OCI-LY7 (cell line): ENCODE measurements around the gene LRFN2. TPM values are rescaled to one million over a fixed set of nuclear protein-coding genes. Genes with fewer than 3 reads are reported as not detected.

Source experiments
- BruUV-seq: library from RNA; stranded (reverse); fragments of 400-500 nt; replicated peaks from 2 replicates; lab custom pipeline; 2021; lab: Mats Ljungman, UMichigan
- CTCF ChIA-PET: fragments of 300-600 bp; sonication (Branson Sonifier 250); formaldehyde crosslinking; loops from one replicate; lab custom pipeline; 2022; ENCODE audit warnings: antibody characterized with exemption; ENCODE audit not compliant: unreplicated experiment; lab: Charles Lee
- POLR2A ChIA-PET: fragments of 300-600 bp; sonication (Branson Sonifier 250); formaldehyde crosslinking; loops from one replicate; lab custom pipeline; 2022; ENCODE audit warnings: antibody characterized with exemption; lab: Charles Lee
- DNase-seq: peaks from one replicate; pipeline ENCODE4 v3.0.0-alpha.2; 2015; ENCODE audit warnings: low spot score
- H2AFZ ChIP-seq: fragments of 200-600 bp; sonication (generic), shearing (Covaris generic); 2 replicates; pipeline ENCODE4 v1.6.1; 2014; ENCODE audit warnings: mild to moderate bottlenecking, antibody characterized with exemption, low read length, moderate library complexity
- H3K27ac ChIP-seq: fragments of 200-600 bp; sonication (generic); 2 replicates; pipeline ENCODE4 v1.5.1; 2014; ENCODE audit warnings: mixed run types, low read depth, mild to moderate bottlenecking, moderate library complexity, low read length, inconsistent platforms; ENCODE audit not compliant: poor library complexity, severe bottlenecking
- H3K36me3 ChIP-seq: fragments of 200-600 bp; sonication (generic); 2 replicates; pipeline ENCODE4 v1.6.1; 2014; ENCODE audit warnings: mild to moderate bottlenecking, antibody characterized with exemption, low read length, moderate library complexity, mixed read lengths; ENCODE audit not compliant: insufficient read depth
- H3K4me1 ChIP-seq: fragments of 200-600 bp; sonication (generic); 2 replicates; pipeline ENCODE4 v1.5.1; 2014; ENCODE audit warnings: mild to moderate bottlenecking, low read length; ENCODE audit not compliant: insufficient read depth, poor library complexity, severe bottlenecking
- H3K4me2 ChIP-seq: fragments of 200-600 bp; sonication (generic); 2 replicates; pipeline ENCODE4 v1.6.1; 2014; ENCODE audit warnings: mild to moderate bottlenecking, low read length
- H3K4me3 ChIP-seq: fragments of 200-600 bp; sonication (generic); 2 replicates; pipeline ENCODE4 v1.5.1; 2014; ENCODE audit warnings: mild to moderate bottlenecking, low read depth, low read length; ENCODE audit not compliant: poor library complexity, severe bottlenecking
- H3K79me2 ChIP-seq: fragments of 200-600 bp; sonication (generic); 2 replicates; pipeline ENCODE4 v1.6.1; 2016; ENCODE audit warnings: low read depth, mild to moderate bottlenecking, low read length, moderate library complexity, mixed read lengths; ENCODE audit not compliant: insufficient read depth
- H3K9me2 ChIP-seq: fragments of 200-600 bp; sonication (generic); 2 replicates; pipeline ENCODE4 v1.6.1; 2016; ENCODE audit warnings: mild to moderate bottlenecking, low read length, mixed read lengths; ENCODE audit not compliant: insufficient read depth
- H3K9me3 ChIP-seq: fragments of 200-600 bp; sonication (generic); 2 replicates; pipeline ENCODE4 v1.6.1; 2014; ENCODE audit warnings: mild to moderate bottlenecking, mixed run types, low read length, mixed read lengths
- H4K20me1 ChIP-seq: fragments of 200-600 bp; sonication (generic); 2 replicates; pipeline ENCODE4 v1.6.1; 2014; ENCODE audit warnings: mild to moderate bottlenecking, antibody characterized with exemption, low read length, moderate library complexity, mixed read lengths; ENCODE audit not compliant: insufficient read depth
- CTCF ChIP-seq: fragments of 200-600 bp; sonication (generic); conservative IDR thresholded peaks from 2 replicates; pipeline ENCODE4 v1.5.1; 2014; ENCODE audit warnings: mild to moderate bottlenecking, antibody characterized with exemption, low read length, moderate library complexity, mixed read lengths
- EZH2phosphoT487 ChIP-seq: fragments of 200-600 bp; sonication (generic); IDR thresholded peaks from 2 replicates; pipeline ENCODE4 v1.6.1; 2018; ENCODE audit warnings: low read depth, borderline replicate concordance, mild to moderate bottlenecking, mixed run types, antibody characterized with exemption, low read length, moderate library complexity, mixed read lengths
- intact Hi-C: fragments of 100-400 bp; cut with micrococcal nuclease; formaldehyde crosslinking; loops from one replicate; pipeline ENCODE4 v1.10.0; 2022; ENCODE audit not compliant: unreplicated experiment
- total RNA-seq, 2 experiments: library from RNA; depleted of rRNA in 1 of 2; stranded (reverse); fragments of >200 nt in 1 of 2; shearing (Covaris generic) in 1 of 2; gene quantifications; 2 replicates each; pipeline ENCODE4 v1.2.3, GENCODE V29; 2014 to 2022

LRFN2 gene
- total RNA-seq, 2 experiments from 2014 or later = not detected

GRCh38 chr6:40529040-40529439 lies 58.1 kb downstream of the LRFN2 start:
- intact Hi-C loops = no loop called here
- Histone ChIP-seq H2AFZ (no peak overlapping the region), H3K9me2 (no peaks in the 10 kb centered on the region), H3K4me1 (no peaks in the 10 kb centered on the region), H3K4me3 (no peak overlapping the region), H3K4me2 (no peak overlapping the region), H3K27ac (no peak overlapping the region), H3K9me3 (no peaks in the 10 kb centered on the region), H4K20me1 (no peaks in the 10 kb centered on the region), H3K79me2 (no peaks in the 10 kb centered on the region), H3K36me3 (no peaks in the 10 kb centered on the region)
- no peak for DNase-seq
- CTCF ChIA-PET = no interaction called here
- no peak for TF ChIP-seq EZH2phosphoT487
- TF ChIP-seq CTCF = no peak
- POLR2A ChIA-PET = no interaction called here
- BruUV-seq = no TSS peak

- no peak for DNase-seq
- POLR2A ChIA-PET = no interaction called here
- Histone ChIP-seq H3K4me2 (no peak overlapping the region), H3K79me2 (no peaks in the 10 kb centered on the region), H3K9me3 (no peaks in the 10 kb centered on the region), H3K9me2 (no peaks in the 10 kb centered on the region), H3K27ac (no peak overlapping the region), H3K4me3 (no peak overlapping the region), H3K36me3 (no peaks in the 10 kb centered on the region), H4K20me1 (no peaks in the 10 kb centered on the region), H3K4me1 (no peaks in the 10 kb centered on the region), H2AFZ (no peak overlapping the region)
- intact Hi-C loops = no loop called here
- TF ChIP-seq CTCF (no peak), EZH2phosphoT487 (no peak)
- CTCF ChIA-PET = no interaction called here
- BruUV-seq = no TSS peak
Observed at GRCh38 chr6:40528051-40528450, 59.1 kb downstream of the LRFN2 start.

- TF ChIP-seq EZH2phosphoT487 (no peak), CTCF (no peak)
- Histone ChIP-seq H3K36me3 (no peaks in the 10 kb centered on the region), H3K9me3 (no peaks in the 10 kb centered on the region), H2AFZ (no peak overlapping the region), H3K9me2 (no peaks in the 10 kb centered on the region), H3K4me2 (no peak overlapping the region), H3K27ac (no peak overlapping the region), H3K4me3 (no peak overlapping the region), H3K79me2 (no peaks in the 10 kb centered on the region), H3K4me1 (no peaks in the 10 kb centered on the region), H4K20me1 (no peaks in the 10 kb centered on the region)
- intact Hi-C loops = no loop called here
- ChIA-PET POLR2A (no interaction called here), CTCF (no interaction called here)
- no peak for DNase-seq
- no TSS peak for BruUV-seq
Observed at GRCh38 chr6:40526036-40526435, 61.1 kb downstream of the LRFN2 start.
